MG63 (cell line): ENCODE results near the gene AP3S2. TPM values are rescaled to one million over a fixed set of nuclear protein-coding genes. Genes with fewer than 3 reads are reported as not detected.

Source experiments
- DNase-seq: peaks from one replicate; pipeline ENCODE4 v3.0.0-alpha.2; 2020
- H3K27me3 ChIP-seq: fragments of 250-450 bp; sonication (Bioruptor Pico); 2 replicates; pipeline ENCODE4 v1.5.1; 2020; ENCODE audit warnings: mild to moderate bottlenecking, moderate library complexity
- H3K36me3 ChIP-seq: fragments of 250-450 bp; sonication (Bioruptor Pico); 2 replicates; pipeline ENCODE4 v1.5.1; 2020; ENCODE audit warnings: mild to moderate bottlenecking, moderate library complexity
- H3K4me3 ChIP-seq: fragments of 250-450 bp; sonication (Bioruptor Pico); 2 replicates; pipeline ENCODE4 v1.5.1; 2020; ENCODE audit warnings: mild to moderate bottlenecking, moderate library complexity
- H3K9me3 ChIP-seq: fragments of 250-450 bp; sonication (Bioruptor Pico); 2 replicates; pipeline ENCODE4 v1.5.1; 2020; ENCODE audit warnings: mild to moderate bottlenecking, moderate library complexity
- total RNA-seq: library from RNA; depleted of rRNA; stranded (reverse); fragments of >200 nt; shearing (Covaris generic); gene quantifications from 2 replicates; pipeline ENCODE4 v1.2.3, GENCODE V29; 2014; ENCODE audit warnings: low replicate concordance

Gene AP3S2
- total RNA-seq, 1 experiment from 2014 or later: 74.8 TPM

DNA sequence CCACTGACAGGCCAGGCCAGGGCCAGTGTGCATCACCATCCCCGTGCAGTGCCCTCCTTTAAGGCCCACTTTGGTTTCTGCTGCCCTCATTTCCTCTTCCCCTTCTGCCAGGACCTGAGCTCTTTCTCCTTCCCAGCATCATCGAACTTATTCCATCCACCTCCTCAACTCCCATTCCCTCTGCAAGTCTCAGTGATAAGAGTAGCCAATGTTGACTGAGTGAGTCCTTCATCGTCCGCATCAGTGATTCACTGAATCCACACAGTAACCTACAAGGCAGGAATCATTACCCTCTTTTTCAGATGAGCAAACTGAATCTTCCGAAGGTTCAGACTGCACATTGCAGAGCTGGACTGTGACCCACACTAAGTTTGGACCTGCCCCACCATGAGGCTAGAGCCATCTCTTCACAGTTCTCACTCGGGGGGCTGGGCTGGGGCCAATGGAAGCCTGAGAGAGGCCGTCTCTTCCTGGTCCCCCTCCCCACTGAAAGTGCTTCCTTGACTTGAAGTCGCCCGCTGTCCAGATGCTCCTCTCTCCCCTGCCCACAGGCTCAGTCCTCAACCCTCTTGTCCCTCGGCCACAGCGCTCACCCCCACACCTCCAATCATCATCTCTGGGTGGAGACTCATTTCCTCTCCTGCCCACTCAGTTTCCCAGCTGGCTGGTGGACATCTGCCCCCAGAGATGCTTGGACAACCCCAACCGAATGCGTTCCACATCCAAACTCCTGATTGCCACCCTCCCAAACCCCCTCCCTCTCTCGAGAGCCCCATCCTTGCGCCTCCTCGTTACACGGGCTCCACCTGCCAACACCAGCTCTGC, 64.0 kb downstream of the AP3S2 start:
- H3K27me3 ChIP-seq: no peaks in the 10 kb centered on the region
- H3K9me3 ChIP-seq: no peaks in the 10 kb centered on the region
- H3K4me3 ChIP-seq: no peak overlapping the region
- H3K36me3 ChIP-seq: peaks cover 29% of the 10 kb centered on the region
- no peak for DNase-seq

DNA sequence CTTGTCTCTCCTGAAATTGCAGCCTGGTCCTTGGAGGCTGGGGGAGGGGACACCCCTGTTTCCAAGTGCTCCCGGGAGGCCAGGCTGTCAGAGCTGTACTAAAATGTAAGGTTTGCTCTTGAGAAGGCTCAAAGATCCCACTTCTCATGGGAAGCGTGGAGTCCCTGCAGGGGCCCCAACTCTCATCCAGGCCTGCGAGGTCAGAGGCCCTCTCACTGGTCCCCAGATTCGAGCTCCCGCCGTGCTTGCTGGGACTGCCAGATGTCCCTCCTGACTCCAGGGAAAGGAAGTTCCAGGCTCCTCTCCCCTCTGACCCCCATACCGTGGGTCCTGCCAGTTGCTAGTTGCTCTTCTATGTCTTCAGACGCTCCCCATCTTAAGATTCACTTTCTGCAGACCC, 64.6 kb downstream of the AP3S2 start:
- Histone ChIP-seq H3K9me3 (no peaks in the 10 kb centered on the region), H3K4me3 (no peak overlapping the region)
- no peak for DNase-seq

DNA sequence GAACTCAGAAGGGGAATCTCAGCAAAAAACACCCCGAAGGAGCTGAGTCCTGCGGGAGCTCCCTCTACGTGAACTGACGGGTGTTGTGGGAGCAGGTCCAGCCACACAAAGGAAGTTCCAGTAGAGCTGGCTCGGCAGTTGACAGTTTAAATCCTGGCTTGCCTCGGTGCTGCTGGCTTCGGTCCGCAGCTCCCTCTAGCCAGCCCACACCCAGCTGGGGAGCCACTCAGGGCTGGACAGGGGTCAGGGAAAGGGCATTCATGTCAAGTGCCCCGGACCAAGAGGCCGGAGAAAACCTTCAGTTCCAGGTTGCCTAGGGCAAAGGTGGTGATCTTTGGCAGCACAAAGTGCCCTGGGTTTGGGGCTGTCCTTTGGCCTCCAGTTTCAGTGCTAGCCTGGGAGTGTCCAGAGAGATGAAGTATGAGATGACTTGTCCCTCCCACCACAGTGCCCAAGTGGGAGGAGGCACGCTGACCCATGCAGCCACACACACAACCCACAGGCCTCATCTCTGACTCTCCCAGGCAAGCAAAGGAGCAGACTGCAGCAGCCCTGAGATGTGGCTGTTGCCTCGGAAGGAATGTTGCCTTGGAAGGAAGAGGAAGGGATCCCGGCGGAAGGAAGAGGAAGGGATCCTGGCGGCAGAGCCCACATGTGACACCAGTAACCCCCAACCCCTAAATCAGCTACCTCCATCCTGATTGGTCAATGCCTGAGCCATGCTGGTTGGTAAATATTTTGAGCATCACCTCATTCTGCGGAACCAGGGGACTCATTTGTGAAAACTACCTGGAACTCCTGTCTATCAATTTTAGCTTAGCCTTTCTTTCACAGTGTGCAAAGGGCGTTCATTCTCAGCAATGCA, 65.3 kb downstream of the AP3S2 start:
- Histone ChIP-seq H3K4me3 (no peak overlapping the region), H3K27me3 (no peaks in the 10 kb centered on the region), H3K36me3 (peaks cover 16% of the 10 kb centered on the region), H3K9me3 (no peaks in the 10 kb centered on the region)
- peak; percentile 96 for DNase-seq

More for the DNA sequence above, 64.6 kb downstream of the AP3S2 start:
- peaks cover 23% of the 10 kb centered on the region for H3K36me3 ChIP-seq
- H3K27me3 ChIP-seq: no peaks in the 10 kb centered on the region

DNA sequence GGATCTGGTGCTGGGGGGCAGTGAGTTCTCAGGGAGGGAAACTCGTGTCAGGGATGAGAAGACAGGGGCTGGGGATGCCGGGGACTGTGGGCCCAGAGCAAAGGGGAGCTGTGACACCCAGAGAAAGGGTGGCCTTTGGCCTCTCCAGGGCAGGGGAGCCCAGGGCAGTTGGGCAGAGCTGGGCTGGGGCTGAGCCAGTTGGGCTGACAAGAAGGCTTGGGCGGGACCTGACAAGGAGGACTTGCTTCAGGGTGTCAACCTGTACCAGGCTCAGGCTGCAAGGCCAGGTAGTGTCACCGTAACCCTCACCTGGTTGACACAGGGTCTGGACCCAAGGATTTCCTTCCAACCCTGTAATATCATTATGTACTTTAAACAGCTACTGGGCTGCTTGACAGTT, 66.0 kb downstream of the AP3S2 start:
- Histone ChIP-seq H3K36me3 (peaks cover 9% of the 10 kb centered on the region), H3K27me3 (no peaks in the 10 kb centered on the region), H3K9me3 (no peaks in the 10 kb centered on the region), H3K4me3 (no peak overlapping the region)
- no peak for DNase-seq

DNA sequence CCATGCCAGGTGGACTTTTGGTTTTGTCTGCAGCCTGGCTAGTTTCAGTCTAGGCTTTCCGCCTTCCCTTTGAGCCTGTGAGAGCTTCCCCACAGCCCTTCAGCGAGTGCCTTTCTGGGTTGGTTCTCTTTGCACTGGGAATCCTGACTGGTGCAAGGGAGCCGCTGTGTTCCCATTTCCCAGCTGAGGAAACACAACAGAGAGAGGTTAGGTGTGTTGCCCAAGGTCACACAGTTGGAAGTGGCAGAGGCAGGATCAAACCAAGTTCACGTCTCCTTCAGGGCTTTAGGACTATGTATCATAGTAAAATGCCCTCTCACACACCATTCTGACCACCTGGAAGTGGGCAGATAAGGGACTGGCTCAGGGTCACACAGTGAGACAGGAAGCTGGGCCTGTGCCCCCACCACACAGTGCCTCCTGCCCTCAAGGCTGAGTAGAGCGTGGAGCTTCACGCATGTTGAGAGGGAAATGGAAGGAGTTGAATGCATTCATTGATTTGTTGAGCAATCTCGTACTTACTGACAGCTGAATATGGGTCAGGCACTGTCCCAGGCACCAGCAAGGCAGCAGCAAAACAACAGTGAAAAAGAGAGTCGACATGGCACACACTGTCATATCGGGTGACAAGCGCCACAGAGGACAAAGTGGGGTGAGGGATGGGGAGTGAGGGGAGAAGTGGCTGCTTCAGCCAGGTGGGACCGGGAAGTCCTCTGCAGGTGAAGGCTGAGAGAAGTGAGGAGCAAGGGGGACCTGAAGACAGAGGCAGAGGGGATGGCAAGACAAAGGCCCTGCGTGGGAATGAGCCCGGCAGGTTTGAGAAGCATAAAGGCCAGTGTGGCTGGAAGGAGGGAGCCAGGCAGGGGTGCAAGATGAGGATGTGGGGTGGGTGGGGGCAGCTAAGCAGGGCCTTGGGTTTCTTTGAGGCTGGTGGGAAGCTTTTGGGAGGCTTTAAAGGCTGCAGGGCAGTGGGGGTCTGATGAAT, 66.8 kb downstream of the AP3S2 start:
- no peak for DNase-seq

DNA sequence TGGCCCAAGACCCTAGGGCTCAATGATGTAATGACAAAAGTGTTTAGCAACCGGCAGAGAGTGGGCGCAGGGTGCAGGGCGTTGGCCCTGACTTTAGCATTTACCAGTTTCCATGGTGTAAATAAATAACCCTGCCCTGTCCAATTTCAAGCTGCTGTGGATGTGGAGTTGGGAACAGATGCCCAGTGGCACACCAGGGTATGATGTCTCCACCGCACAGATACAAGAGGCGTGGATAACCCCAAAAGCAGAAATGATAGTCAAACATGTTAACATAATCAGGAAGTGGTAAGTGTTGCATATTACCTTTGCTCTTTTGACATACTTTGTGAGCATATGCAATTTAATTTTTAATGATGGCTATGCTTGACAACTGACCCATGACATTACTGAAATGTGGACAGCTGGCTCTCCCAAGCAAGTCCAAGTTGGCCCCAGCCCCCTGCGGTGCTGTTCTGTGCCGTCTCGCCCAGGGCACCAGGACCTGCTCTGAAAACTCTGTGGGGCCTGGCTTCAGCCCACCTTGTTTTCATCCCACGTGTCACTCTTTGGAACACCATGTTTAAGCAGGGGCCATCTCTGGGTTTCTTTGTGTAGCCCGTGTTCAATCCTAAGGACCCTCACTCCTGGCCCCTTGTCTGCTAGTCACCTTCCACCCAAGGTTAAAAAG, 68.4 kb downstream of the AP3S2 start:
- peak; percentile 50 for DNase-seq
- no peak overlapping the region for H3K4me3 ChIP-seq

More for the DNA sequence above, 66.8 kb downstream of the AP3S2 start:
- no peaks in the 10 kb centered on the region for H3K27me3 ChIP-seq
- H3K36me3 ChIP-seq: peaks cover 4% of the 10 kb centered on the region
- no peak overlapping the region for H3K4me3 ChIP-seq
- H3K9me3 ChIP-seq: no peaks in the 10 kb centered on the region

DNA sequence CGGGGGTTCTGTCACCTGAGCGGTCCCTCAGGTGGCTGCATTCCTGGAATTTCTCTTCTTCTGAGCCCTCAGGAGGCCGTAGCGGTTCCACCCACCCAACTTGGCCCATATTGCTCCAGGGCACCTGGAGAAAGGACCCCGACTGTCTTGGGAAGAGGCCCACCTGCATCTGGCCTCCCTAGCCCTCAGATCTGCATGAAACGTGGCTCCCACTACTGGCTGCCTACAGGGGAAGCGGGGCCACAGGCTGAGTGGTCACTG, 69.3 kb downstream of the AP3S2 start:
- Histone ChIP-seq H3K9me3 (no peaks in the 10 kb centered on the region), H3K36me3 (no peaks in the 10 kb centered on the region), H3K4me3 (no peak overlapping the region), H3K27me3 (no peaks in the 10 kb centered on the region)
- no peak for DNase-seq

More for the DNA sequence above, 68.4 kb downstream of the AP3S2 start:
- Histone ChIP-seq H3K27me3 (no peaks in the 10 kb centered on the region), H3K9me3 (no peaks in the 10 kb centered on the region), H3K36me3 (no peaks in the 10 kb centered on the region; the same call in 1 of the 2 replicates)

DNA sequence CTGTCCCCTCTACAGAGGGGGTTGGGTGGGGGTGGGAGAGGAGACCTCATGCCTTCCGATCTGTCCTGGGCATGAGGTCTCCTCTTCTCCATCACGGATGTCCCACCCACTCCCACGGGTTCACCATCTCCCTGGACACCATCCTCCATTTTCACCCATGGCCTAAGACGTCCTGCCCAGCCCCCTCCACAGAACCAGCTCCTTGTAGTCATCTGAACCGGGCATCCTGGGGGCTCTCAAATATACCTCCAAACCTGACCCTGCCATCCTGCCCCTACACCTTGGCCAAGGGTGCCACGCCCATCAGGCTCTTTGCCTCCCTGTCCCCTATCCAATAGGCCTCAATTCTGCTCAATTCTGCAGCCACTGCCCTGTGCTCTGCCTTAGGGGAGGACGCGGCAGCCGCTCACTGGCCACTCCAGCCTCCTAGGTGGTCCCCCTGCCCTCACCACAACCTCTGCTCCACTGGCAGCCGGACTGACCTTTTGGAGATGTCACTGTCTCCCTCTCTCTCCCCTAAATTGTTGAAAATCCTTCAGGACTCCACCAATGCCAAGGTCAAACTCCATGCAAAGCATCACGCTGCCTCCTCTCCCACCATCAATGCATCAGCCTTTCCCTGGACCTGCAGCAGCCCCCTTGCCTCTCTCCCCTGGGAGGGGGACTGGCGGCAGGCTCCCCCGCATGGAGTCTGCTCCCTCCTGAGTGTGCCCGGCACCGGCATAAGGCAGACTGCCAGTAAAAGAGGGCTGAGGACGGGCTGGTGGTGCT, 69.8 kb downstream of the AP3S2 start:
- Histone ChIP-seq H3K4me3 (no peak overlapping the region), H3K9me3 (no peaks in the 10 kb centered on the region), H3K27me3 (no peaks in the 10 kb centered on the region), H3K36me3 (no peaks in the 10 kb centered on the region)
- no peak for DNase-seq

DNA sequence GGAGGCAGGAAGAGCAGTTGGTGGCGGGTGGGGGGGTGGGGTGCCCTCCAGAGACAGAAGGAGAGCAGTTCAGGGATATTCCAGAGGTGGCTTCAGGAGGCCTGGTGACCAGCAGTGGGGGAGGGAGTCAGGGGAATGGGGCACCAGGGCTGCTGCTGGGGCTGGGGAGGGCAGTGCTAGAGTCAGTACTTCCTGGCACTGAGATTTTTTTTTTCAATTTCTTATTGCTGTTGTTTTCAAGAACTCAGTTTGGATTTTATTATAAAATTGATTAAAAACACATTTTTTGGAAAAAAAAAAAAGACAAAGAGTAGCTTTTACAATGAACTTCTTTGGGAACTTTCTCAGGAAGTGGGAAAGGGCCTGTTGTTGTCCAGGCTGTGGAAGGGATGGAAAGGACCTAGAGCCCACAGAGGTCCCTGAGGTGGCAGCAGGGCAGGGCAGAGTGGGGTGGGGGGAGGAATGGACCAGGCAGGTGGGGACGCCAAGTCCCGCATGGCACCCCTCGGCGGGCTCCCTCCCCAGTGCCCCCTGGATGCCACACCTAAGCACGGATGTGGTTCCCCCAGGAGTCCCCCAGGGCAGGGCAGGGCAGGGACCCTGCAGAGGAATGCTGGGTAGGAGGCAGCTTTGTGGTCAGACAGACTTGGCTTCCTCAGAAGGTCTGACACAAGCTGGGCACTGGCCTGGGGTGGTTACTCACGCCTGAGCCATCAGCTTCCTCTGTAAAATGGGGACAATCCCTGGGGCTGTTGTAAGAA, 70.7 kb downstream of the AP3S2 start:
- H3K4me3 ChIP-seq: no peak overlapping the region
- no peaks in the 10 kb centered on the region for H3K36me3 ChIP-seq
- H3K9me3 ChIP-seq: no peaks in the 10 kb centered on the region
- H3K27me3 ChIP-seq: no peaks in the 10 kb centered on the region
- peak; percentile 83 for DNase-seq

DNA sequence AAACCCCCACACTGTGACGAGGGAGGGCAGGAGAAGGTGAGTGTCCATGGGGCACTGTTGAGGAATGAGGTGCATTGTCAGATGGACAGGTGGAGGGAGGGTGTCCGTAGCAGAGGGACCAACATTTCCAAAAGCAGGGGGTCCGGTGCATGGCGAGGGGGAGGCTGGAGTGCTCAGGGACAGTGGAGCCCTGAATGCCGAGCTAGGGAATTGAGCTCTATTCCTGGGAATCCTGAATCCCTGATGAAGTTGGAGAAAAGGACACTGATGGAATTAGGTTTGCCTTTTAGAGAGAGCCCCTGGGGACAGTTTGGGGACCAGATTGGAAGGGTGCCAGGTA, 71.2 kb downstream of the AP3S2 start:
- Histone ChIP-seq H3K4me3 (no peak overlapping the region), H3K27me3 (no peaks in the 10 kb centered on the region)
- no peak for DNase-seq

DNA sequence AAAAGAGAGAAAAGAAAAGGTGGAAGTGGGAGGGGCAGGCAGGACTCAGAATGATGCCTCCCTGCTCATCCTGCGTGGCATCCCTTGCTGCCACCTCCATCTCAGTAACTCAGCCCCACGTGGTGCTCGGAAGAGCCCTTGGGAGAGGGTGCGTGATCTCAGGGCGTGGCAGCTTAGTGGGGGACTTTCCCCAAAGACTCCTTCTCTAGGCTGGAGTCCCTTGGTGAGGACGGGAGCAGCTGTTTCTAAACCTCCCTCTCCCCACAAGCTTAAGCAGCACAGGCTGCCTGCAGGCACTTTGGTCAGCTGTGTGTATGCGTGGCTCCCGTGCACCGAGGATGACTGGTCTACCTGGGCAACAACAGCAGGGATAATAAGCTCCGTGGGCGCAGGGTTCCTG, 71.8 kb downstream of the AP3S2 start:
- peak; percentile 55 for DNase-seq
- H3K9me3 ChIP-seq: no peaks in the 10 kb centered on the region
- no peak overlapping the region for H3K4me3 ChIP-seq
- H3K36me3 ChIP-seq: no peaks in the 10 kb centered on the region
- H3K27me3 ChIP-seq: no peaks in the 10 kb centered on the region

More for the DNA sequence above, 71.2 kb downstream of the AP3S2 start:
- Histone ChIP-seq H3K9me3 (no peaks in the 10 kb centered on the region), H3K36me3 (no peaks in the 10 kb centered on the region)

DNA sequence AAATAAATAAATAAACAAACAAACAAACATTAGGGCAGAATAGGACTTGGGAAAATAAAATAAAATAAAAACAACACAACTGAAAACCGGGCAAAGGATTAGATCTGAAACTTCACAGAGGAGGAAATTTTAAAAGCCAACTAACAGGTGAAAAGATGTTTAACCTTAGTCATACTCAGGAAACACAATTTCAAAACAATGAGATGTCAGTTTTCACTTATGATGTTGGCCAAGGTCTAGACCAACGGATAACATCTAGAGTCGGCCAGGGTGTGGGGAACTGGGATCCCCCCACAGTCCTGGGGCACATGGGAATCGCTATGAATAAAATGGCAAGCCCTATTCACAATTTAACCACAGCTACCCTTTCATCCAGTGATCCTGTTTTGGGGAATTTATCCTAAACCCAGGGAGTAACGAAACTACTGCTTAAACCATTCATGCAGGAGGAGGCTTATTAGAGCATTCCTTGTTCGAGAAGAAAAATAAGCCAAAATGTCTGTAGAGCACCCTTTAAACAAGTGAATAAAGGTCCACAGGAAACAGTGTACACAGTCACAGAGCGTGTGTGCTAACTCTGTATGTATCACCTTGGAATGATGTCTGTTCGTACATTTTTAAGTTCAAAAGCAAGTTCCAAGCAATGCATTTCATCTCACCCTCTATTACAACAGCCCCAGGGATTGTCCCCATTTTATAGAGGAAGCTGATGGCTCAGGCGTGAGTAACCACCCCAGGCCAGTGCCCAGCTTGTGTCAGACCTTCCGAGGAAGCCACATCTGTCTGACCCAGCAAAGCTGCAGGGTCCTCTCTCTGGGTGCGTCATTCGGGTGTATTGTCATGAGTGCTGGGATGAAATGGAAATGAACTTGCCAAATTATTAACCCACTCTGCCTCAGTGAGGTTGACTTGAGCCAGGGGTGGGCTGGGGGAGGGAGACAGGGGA, 72.9 kb downstream of the AP3S2 start:
- peak; percentile 93 for DNase-seq
- Histone ChIP-seq H3K27me3 (no peaks in the 10 kb centered on the region), H3K36me3 (no peaks in the 10 kb centered on the region), H3K4me3 (0 out of 2 replicates have a peak overlapping the region, but pooled peaks have one; percentile 1), H3K9me3 (no peaks in the 10 kb centered on the region)

DNA sequence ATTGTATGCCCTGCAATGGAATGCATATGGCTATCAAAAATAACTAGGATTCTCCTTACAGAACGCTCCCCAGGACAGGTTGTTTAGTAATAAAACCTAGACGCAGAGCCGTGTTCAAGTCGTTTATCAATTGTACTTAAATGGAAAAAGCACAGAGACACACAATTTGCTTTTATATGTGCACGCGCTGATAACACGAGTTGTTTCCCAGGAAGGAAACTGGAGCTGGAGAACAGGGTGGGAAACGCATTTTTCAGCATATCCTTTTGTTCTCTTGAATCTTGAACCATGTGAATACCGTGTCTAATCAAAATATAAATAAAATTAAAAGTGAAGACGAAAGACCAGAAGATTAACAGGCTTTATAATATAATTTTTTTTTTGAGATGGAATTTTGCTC, 75.5 kb downstream of the AP3S2 start:
- Histone ChIP-seq H3K36me3 (peaks cover 6% of the 10 kb centered on the region), H3K27me3 (no peaks in the 10 kb centered on the region), H3K4me3 (no peak overlapping the region), H3K9me3 (no peaks in the 10 kb centered on the region; the same call in 1 of the 2 replicates)
- DNase-seq: no peak

DNA sequence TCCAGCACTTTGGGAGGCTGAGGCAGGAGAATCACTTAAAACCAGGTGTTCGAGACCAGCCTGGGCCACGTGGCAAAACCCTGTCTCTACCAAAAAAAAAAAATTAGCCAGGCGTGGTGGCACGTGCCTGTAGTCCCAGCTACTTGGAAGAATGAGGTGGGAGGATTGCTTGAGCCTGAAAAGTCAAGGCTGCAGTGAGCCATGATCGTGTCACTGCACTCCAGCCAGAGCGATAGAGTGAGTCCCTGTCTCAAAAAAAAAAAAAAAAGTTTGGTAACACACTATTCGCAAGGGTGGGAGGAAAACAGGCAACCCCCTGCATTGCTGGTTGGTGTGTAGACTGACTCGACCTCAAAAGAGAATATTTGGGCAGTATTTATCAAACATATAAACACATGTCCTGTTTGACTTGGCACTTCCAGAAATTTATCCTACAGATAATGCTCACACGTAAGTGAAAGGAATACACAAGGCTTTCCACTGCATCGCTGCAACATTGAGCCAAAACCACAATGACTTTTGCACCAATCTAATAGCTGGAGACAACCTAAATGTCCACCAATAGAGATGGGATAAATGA, 76.0 kb downstream of the AP3S2 start:
- Histone ChIP-seq H3K36me3 (peaks cover 11% of the 10 kb centered on the region), H3K9me3 (no peaks in the 10 kb centered on the region; the same call in 1 of the 2 replicates), H3K27me3 (no peaks in the 10 kb centered on the region), H3K4me3 (no peak overlapping the region)
- peak; percentile 85 for DNase-seq
